HG02852 (cell line): ENCODE measurements around the gene NMNAT3.
A peak's percentile ranks its signal among the peaks of the same experiment; 100 is the strongest.

Experiments used
- ATAC-seq: cut with Tn5 transposase; IDR thresholded peaks from one replicate; pipeline ENCODE4 v1.9.1; 2021; ENCODE audit warnings: mild to moderate bottlenecking, moderate library complexity; ENCODE audit not compliant: unreplicated experiment

Gene NMNAT3

GRCh38 chr3:139677388-139678155, at the start of gene NMNAT3:
Gene NMNAT3, minus strand, starts transcription at chr3:139677972. Its CDS starts 50,248 bp downstream, at chr3:139627724.
- peak; percentile 97 for ATAC-seq

DNA sequence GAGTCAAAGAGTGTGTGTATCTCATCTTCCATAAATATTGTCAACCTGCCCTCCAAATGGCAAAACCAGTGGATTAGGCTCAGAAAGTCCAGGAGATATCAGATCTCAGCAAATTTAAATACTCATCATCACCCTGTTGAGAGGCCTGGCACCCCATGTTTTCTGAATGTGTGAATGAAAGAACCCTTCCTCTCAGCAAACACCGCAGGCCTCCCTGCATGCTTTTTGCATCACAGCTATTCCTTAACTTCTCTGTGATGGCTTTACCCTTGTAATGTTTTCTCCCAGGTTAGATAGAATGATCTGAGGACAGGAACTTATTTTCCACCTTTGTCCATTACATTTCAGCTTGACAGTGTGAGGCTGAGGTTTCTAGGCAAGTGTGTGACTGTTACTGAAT, 43.6 kb upstream of the NMNAT3 start:
- no peak for ATAC-seq

DNA sequence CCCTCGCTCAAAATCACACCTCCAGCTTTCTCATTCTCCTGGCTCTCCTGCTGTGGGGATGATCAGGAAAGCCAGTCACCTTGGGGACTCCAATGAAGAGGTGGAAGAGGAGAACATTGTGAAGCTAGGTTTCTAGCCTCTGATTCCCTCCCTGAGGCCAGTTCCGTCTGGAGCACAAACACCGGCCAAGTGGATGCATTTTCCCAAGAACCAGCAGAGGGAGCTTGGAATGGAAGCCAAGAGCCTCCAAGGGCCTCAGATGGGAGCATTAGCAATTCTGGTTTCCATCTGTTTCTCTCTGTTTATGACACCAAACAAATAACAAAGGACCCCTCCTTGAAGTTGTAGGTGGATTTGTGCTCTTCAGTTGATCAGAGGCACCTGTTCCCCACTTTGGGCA, 40.6 kb upstream of the NMNAT3 start:
- no peak for ATAC-seq

DNA sequence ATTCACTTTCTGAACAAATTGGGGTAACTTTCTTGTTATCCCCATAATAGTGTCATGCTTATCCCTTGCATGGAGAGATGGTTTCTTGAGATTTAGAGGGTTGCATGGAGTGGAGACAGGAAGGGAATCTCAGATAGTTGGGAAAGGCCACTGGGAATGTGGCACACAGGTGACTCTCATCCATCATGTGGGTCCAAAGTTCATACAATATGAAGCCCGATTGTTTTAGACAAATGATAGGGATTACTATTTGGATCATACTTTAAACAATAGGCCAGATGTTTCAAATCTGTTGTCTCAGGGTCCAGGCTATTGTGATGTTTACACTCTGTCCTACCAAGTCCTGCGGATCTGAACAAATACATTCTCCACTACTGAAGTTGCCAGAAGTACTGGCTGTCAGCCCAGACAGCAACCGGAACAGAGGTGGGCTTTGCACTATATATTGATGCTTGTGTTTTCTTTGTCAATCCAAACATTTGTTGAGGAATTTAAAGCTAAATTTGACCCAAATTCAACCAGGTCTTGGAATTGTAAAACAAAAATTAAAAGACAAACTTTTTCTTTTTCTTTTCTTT, 39.2 kb upstream of the NMNAT3 start:
- ATAC-seq, result no peak

GRCh38 chr3:139715743-139716360, 38.1 kb upstream of the NMNAT3 start:
- ATAC-seq, result no peak

GRCh38 chr3:139715166-139715565, 37.4 kb upstream of the NMNAT3 start:
- no peak for ATAC-seq

DNA sequence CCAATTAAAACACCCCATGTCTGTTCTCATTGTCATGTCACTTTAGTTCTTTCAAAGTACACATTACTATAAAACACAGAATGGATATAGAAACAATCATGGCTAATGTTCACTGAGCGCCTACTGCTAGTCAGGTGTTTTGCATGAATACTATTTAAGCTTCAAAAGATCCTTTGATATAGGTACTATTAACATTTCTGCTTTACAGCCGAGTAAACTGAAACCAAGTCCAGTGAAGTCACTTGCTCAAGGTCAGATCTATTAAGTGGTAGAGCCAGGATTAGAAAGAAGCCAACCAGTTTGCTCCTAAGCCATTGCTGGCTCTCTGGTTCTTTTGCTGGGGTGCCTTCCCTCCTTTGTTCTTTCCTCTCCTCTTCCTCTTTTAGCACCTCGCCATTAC, 32.4 kb upstream of the NMNAT3 start:
- no peak for ATAC-seq

- no peak for ATAC-seq
Measured at GRCh38 chr3:139705631-139706030, 27.9 kb upstream of the NMNAT3 start.

- ATAC-seq, result no peak
Measured at GRCh38 chr3:139696314-139696604, 18.5 kb upstream of the NMNAT3 start.

- ATAC-seq, result no peak
Measured at GRCh38 chr3:139695426-139696313, 17.9 kb upstream of the NMNAT3 start.

GRCh38 chr3:139695007-139695406, 17.2 kb upstream of the NMNAT3 start:
- ATAC-seq, result no peak

DNA sequence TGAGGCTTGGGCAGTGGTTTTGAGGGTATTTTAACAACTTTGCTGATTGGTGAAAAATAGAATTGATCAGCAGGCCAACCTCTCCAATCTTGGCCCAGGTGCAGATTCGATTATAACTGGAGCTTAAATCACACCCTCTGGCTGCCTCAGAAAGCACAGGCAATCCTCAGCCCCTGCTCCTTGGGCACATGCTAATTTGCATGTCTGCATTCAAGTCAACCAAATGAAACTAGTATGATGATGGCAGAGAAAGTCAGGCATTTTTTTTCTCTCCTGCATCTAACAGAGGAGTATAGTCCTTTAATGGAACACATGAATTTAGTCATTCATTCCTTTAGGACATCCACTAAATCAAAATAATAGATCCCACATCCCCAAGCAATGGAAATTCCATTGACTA, 16.8 kb upstream of the NMNAT3 start:
- ATAC-seq, result no peak

- ATAC-seq, result no peak
Measured at GRCh38 chr3:139691619-139692018, 13.8 kb upstream of the NMNAT3 start.

DNA sequence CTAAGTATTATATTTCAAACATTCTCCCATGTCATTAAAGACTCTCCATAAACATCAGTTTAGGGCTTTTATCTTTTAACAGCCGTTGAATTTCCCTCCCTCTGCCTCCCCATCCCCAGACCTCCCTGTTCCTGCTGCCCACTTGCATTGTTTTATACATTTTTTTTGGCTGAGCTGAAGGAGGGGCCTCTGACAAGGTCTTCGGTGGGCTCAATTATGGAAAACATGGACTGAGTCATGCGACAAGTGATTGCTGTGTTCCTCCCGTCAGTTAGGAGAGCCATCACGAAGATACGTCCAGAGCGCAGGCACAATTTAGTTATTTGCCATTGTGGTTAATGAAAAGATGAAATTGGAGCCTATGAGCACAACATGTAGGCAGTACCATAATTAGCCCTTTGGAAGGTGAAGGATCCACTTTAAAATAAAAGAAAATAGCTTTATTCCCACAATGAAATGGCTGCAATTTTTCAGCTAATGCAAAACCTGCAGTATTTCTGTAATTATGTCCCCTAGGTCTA, 12.0 kb upstream of the NMNAT3 start:
- ATAC-seq, result no peak

DNA sequence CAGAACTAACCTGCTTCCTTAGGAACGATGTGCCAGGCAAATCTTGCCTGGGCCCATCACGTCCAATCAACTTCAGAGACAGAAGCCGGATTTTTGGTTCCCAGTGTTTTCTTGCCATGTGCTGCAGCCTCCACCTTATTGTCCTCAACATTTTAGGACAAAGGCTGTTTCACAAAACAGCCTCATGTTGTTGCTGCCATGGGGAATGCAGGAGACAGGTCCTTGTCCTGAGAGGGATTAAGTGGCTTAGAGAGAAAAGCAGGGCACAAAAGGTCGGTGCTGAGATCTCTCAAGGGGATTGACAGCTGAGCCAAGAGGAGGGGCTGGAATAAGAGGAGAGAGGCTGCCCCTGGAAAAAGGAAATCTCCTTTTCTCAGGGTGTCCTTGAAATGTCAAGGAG, 11.3 kb upstream of the NMNAT3 start:
- ATAC-seq, result no peak

- no peak for ATAC-seq
Measured at GRCh38 chr3:139687431-139687830, 9.7 kb upstream of the NMNAT3 start.

DNA sequence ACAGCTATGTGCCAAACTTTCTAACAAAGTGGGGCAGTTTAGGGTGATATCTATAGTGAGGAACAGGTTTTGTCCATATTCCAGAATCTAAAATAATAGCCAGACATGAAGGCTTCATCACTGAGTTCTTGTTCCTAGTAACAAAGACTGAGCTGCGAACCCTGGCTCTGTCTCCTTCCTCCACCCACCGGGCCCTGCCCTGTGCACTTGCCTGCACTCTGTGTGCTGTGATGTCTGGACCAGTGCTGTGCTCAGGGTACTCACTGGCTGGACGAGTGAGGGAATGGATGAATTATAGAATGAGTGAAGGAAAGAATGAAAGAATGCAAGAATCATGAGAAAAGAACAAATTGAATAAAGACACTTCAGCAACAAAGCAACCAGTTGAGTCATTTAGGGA, 8.9 kb upstream of the NMNAT3 start:
- no peak for ATAC-seq

GRCh38 chr3:139686206-139686605, 8.4 kb upstream of the NMNAT3 start:
- no peak for ATAC-seq

- no peak for ATAC-seq
Measured at GRCh38 chr3:139679220-139679775, 1.5 kb upstream of the NMNAT3 start.

GRCh38 chr3:139676632-139677387, 962 bp downstream of the NMNAT3 start:
- peak; percentile 2 for ATAC-seq
